ENCODE data around the gene KIRREL2.
A peak's percentile ranks its signal among the peaks of the same experiment; 100 is the strongest.
"Not testable (repeated sequence)": the region's sequence is repeated elsewhere in the genome, so short reads cannot be mapped to it uniquely, and the experiment has no call there.

KIRREL2 gene

DNA sequence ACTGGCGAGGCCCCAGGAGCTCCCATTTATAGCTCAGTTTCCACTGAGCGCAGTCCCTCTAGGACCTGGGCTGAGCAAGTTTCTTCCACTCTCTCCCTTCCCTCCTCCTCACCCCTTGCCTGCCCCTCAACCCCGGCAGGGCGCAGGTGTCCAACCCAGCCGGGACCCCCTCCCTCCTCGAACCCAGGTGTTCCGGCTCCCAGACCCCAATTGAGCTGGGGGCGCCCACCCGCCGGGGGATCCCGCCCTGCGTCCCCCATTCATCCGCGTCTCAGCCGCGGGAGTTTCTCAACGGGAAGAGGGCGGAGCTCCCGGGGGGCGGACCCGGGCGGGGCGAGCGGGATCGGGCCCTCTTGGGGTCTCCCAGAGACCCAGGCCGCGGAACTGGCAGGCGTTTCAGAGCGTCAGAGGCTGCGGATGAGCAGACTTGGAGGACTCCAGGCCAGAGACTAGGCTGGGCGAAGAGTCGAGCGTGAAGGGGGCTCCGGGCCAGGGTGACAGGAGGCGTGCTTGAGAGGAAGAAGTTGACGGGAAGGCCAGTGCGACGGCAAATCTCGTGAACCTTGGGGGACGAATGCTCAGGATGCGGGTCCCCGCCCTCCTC lies at the start of gene KIRREL2:
KIRREL2 (plus strand) TSS at position 366 of the 604 bp plus-strand sequence; CDS start at position 575, 209 bp downstream.
- no peak for DNase-seq (ENCODE audit: low read depth)

DNA sequence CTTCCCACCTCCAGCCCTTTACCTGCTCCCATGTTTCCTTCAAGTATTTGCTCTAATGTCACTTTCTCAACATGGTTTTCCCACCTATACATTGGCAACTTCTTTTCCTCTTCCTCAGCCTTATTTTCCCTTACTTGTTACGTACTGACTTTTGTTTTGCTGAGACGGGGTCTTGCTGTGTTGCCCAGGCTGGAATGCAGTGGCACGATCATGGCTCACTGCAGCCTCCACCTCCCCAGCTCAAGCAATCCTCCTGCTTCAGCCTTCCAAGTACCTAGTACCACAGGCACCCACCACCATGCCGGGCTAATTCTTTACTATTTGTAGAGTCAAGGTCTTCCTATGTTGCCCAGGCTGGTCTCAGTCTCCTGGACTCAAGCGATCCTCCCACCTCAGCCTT lies 49.1 kb upstream of the KIRREL2 start:
- DNase-seq (ENCODE audit: low read depth) = no peak

DNA sequence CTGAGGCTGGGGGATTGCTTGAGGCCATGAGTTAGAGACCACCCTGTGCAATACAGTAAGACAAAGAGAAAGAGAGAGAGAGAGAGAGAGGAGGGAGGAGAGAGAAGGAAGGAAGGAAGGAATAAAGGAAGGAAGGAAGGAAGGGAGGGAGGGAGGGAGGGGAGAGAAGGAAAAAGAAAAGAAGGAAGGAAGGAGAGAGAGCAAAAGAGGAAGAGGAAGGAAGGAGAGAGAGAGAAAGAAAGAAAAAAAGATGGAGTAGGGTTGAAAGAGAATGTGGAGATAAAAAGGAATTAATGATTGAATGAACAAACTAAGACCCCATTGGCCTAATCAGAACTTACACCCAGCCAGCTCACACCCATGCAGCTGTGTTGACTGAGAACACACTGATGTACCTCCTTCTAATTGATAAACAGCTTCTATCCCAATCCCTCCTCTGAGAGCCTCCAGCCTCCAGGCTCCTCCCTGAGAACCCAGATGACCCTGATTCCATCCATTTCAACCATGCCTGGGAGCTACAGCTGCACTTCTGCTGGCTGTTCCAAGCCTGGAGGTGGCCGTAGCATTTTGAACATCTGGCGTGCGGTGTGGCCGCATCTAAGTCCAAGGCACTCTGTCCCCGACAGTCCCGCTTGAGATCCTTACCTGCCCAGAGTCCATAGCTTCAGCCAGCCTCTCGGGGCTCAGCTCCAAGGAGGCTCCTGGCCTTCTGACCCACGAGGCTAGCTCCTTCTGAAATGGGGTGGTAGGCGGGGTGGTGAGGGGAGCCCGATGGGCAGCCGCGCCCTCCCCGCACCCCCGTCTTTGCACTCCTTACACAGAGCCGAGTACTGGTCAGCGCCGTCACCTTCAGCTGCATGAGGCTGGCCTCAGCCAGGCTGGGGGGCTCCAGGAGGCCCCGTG lies 45.1 kb upstream of the KIRREL2 start:
- no peak for DNase-seq (ENCODE audit: low read depth)

DNA sequence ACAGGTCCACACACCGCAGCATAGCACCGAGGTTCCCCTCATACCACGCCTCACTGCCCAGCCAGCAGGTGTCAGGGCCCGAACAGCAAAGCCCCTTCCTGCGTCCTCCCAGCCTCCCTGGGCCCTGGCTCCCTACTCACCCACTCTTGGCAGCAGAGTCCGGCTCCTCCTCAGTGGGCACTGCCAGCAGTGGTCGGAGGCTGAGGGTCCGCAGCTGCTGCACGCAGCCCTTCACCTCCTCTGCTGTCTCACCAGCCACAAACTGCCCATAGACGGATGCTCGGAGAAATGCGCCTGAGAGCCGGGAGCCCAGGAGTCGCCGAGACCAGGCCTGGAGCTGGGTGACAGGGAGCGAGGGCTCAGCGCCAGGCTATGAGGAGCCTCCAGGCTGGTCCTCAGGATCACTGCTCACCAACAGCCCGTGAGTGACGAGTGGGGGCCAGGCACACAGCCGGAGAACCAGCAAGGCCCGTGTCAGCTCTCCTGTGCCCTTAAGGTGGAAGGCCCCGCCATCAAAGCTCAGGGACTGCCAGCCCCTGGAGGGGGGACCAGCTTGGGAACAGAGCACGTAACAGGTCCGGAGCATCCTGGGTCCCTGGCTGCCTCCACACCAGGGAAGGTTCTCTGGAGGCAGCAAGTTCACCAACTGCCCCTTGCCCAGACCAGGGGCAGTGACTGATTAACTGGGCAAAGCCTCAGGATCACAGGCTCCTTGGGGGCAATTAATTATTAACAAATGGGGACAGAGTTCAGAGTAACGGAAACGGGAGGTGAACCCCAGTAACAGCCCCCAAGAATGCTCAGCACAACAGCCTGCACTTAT lies 44.3 kb upstream of the KIRREL2 start, which contains the start of gene PRODH2:
PRODH2 (minus strand) TSS at position 626 of the 823 bp plus-strand sequence; CDS start at position 586, 40 bp downstream.
- DNase-seq (ENCODE audit: low read depth) = no peak

DNA sequence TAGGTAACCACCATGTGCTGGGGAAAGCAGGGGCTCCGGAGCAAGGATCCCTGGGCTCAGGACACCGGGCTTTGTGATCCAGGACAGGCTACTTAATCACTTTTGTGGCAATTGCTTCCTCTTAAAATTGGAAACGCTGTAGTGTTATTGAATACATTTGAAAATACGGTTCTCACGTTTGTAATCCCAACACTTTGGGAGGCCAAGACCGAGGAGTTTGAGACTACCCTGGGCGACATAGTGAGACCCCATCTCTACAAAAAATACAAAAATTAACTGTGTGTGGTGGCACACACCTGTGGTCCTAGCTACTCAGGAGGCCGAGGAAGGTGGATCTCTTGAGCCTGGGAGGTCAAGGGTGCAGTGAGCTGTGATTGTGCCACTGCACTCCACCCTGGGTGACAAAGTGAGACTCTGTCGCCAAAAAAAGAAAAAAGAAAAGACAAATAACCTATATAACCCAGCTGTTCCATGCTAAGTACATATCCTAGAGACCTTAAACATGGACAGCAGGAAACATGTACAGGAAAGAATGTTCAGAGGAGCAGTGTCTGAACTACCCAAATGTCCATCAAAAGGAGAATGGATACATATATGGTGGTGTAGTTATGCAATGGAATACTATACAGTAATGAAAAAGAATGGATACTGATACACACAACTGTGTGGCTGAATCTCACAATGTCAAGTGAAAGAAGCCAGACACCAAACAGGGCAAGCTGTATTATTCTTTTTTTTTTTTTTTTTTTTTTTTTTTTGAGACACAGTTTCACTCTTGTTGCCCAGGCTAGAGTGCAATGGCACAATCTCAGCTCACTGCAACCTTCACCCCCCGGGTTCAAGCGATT lies 43.4 kb upstream of the KIRREL2 start:
- no peak for DNase-seq (ENCODE audit: low read depth)

DNA sequence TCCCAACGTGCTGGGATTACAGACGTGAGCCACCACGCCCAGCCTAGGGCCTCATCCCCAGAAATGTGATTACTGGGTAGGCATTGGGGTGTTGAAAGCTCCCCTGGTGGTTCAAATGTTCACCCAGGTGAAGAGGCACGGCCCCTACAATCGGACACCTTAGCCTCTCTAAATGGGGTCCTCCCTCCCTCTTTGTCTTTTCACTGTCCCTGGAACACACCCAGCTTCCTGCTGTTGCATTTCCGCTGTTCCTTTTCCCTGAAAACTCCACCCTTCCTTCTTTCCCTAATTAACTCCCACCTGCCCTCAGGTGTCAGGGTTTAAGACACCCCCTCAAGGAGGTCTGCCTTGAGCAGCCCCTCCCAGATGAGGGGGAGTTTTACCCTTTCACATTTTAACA lies 40.4 kb upstream of the KIRREL2 start:
- DNase-seq (ENCODE audit: low read depth) = no peak

DNA sequence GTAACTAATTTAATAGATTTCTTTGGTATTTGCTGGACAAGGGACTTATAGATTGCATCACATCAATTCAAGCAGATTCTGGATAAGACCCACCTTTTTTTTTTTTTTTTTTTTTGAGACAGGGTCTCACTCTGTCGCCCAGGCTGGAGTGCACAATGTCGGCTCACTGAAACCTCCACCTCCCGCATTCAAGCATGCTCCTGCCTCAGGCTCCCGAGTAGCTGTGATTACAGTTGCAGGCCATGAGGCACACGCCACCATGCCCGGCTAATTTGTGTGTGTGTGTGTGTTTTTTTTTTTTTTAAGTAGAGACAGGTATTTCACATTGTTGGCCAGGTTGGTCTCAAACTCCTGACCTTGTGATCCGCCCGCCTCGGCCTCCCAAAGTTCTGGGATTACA lies 39.9 kb upstream of the KIRREL2 start:
- no peak for DNase-seq (ENCODE audit: low read depth)

DNA sequence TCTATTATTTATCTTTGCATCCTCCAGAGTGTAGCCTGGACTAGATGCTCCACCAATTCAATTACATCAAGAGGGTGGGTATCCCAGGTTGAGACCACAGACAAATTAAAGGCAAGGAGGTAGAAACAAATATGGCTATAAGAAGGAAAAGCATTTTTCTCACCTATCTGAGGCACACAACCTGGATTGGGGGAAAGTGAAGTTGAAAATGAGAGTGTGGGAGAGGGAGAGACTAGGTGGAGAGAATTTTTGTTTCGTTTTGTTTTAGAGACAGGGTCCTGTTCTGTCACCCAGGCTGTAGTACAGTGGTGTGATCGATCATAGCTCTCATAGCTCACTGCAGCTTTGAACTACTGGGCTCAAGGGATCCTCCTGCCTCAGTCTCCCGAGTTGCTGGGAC lies 38.3 kb upstream of the KIRREL2 start:
- DNase-seq (ENCODE audit: low read depth) = no peak

DNA sequence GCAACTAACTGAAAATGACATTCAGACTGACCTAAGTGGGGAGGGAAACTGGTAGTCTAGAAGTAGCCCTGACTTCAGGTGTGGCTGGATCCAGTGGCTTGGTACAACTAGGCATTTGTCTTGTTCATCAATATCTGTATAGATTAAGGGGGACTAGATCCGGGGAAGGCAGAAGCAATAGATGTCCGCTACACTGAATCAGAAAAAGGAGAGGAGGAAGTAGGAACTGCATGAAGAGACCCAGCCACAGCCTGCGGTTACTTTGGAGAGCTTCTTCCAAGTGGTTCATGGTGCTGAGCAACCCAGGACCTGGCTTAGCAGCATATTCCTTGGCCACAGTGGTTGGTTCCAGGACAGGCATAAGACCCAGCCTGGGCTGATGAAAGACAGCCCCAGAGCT lies 34.1 kb upstream of the KIRREL2 start:
- DNase-seq (ENCODE audit: low read depth) = peak; percentile 58

DNA sequence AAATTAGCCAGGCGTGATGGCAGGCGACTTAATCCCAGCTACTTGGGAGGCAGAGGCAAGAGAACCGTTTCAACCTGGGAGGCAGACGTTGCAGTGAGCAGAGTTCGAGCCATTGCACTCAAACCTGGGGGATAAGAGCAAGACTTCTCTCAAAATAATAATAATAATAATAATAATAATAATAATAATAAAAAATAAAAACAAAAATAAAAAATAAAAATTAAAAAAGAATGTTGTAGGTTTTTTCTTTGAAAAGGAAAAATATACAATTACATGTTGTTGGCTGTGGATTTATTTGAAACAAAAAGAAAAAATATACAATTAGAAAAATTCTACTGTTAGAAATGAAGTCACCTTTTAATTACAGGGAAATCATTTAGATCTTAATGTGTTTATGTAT lies 32.6 kb upstream of the KIRREL2 start:
- no peak for DNase-seq (ENCODE audit: low read depth)

DNA sequence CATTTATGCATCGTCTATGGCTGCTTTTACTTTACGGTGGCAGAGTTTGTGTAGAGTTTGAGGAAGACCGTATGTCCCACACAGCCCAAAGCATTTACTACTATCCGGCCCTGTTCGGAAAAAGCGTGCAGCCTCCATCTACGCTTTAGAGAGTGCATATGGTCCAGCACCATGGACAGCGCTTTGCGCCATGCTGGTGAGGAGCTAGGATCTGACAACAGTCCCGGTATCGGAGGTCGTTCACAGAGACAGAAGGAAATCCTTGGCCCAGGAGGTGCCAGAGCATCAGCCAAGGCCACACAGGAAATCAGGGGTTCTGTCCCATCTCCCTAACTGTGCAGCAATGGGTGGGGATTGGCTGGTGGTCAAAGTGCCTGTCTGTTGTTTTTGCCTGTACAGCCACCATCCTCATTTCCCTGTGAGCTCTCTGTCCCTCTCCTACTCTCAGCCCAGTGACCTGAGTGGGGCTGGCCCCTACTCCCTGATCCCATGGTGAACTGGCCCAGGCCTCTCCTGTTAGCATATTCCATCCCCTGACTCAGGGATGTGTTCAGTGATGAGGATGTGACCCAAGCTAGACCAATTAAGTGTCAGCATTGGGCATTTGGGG lies 27.9 kb upstream of the KIRREL2 start:
- DNase-seq (ENCODE audit: low read depth) = no peak

DNA sequence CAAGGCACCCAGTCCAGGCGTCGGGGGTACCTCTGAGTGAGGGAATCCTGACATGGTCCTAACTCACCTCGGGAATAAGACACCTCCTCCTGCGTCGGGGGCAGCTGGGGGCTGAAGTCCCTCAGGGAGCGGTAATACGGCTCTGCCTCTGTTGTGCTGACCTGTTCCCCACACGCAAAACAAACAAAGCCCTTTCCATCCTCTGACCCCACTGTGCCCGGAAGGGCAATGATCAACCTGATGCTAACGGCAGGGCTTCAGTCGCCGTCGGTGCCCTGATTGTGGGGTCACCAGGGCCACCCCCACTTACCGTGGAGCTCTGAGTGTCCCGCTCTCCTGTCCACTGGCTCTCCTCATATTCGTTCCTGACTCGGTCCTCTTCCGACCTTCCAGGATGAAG lies 25.7 kb upstream of the KIRREL2 start:
- DNase-seq (ENCODE audit: low read depth) = no peak

DNA sequence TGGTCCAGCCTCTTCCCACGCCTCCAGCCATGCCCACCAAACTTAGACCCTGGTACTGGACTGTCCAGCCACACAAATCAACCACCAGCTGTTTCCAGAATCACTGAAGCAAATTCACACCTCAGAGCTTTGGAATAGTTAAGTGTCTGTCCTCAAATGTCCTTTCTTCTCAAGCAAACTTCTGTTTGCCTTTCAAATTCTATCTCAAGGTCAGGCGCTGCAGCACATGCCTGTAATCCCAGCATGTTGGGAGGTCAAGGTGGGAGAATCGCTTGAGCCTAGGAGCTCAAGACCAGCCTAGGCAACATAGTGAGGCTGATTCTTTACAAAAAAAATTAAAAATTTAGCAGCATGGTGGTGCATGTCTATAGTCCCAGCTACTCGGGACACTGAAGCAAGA lies 24.7 kb upstream of the KIRREL2 start:
- no peak for DNase-seq (ENCODE audit: low read depth)

DNA sequence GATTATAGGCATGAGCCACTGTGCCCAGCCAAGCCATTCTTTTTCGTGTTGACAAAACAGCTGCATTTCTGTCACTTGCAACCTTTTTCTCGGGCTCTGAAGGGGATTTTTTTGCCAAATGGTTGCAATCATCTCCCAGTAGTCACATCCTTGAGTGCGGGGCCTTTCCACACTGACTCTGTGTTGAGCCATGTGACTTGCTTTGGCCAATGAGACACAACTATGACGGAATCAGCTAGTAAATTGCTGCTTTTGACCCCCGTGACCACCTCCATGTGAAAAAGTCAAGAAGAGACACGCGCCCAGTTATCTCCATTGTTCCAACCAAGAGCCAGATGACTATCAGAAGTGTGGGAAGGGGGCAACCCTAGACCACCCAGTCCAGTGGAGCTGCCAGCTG lies 22.7 kb upstream of the KIRREL2 start:
- no peak for DNase-seq (ENCODE audit: low read depth)

DNA sequence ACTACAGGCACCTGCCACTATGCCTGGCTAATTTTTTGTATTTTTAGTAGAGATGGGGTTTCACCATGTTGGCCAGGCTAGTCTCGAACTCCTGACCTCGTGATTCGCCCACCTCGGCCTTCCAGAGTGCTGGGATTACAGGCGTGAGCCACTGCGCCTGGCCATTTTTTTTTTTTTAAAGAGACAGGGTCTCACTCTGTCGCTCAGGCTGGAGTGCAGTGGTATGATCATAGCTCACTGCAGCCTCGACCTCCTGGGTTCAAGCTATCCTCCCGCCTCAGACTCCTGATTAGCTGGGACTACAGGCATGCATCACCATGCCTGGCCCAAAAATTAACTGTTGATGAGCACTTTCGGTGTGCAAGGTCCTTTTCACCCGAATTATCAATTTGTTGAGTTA lies 20.6 kb upstream of the KIRREL2 start:
- not testable (repeated sequence) for DNase-seq (ENCODE audit: low read depth)

DNA sequence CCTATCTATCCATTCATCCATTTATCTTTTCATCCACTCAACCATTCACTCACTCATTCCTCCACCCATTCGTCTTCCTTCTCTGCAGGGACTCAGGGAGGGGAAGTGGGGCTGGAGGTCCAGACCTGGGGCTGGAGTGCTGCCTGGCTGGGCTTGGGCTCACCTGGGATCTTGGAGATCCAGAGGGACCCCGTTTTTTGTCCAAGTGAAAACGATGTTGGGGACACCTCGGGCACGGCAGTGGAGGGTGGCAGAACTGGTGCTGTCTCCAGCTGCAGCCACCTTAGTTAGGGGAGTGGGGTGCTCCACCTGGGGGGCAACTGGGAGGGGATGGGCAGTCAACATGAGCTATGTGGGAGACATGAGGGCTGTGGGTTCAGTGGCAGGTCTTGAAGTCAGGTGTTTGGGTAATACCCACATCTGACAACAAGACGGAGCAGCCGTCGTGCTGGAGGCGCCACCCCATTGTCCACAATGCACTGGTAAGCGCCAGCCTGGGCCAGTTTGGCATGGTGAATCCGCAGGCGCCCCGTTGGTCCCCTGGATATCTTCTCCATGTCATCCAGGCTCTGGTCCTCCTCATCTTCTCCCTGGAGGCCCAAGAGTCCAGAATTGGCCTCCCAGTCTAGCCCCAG lies 14.6 kb upstream of the KIRREL2 start:
- DNase-seq (ENCODE audit: low read depth) = no peak

DNA sequence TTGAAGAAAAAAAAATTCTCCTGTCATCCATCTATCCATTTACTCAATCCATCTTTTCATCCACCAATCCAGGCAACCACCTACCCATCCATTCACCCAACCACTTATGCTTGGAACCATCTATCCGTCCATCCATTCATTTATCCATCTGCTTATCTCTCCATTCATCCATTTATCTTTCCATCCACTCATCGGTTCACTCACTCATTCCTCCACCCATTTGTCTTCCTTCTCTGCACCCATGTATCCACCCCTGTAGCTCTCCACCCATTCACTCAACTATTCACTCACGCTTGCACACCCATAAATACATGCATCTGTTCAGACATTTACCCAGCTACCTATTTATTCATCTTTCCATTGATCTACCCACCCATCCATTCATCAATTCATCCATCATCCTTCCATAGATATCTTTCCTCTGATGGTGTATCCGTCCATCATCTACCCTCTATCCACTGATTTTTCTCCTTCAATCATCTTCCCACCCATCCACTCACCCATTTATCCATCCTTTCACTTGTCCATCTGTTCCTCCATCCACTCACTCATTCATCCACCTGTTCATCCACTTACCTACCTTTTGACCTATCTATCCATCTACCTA lies 13.9 kb upstream of the KIRREL2 start:
- DNase-seq (ENCODE audit: low read depth) = no peak

DNA sequence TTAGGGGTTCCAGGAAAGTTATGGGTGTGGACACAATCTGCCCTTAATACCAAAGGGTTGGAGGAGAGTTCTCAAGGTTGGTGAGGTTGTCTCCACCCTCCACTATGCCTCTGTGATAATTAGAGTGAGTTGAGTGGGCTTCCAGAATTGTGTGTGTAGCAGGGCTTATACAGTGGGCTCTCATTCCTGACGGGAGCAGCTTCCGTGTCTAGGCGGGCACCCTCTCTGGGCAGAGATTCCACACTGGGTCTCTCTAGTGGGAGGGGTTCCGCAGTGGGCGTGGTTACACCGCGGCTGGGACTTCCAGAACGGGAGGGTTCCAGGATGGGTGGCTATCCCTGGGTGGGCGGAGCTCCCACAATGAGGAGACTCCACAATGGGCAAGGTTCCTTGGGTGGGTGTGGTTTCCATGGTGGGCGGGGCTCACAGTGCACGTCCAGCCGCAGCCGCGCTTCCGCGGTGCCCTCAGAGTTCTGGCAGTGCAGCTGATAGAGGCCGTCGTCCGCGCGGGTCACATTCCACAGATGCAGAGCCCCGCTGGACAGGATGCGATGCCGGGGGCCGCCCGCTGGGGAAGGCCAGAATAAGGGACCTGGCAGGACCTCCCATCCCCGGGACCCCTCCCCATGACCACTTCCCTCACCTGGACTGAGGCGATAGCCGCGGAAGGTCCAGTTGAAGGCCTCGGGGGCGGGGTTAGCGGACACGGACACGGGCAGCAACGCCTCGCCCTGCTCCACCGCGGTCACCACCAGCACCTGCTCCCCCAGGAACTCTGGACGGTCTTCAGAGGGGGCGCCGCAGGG lies 12.8 kb upstream of the KIRREL2 start:
- no peak for DNase-seq (ENCODE audit: low read depth)

DNA sequence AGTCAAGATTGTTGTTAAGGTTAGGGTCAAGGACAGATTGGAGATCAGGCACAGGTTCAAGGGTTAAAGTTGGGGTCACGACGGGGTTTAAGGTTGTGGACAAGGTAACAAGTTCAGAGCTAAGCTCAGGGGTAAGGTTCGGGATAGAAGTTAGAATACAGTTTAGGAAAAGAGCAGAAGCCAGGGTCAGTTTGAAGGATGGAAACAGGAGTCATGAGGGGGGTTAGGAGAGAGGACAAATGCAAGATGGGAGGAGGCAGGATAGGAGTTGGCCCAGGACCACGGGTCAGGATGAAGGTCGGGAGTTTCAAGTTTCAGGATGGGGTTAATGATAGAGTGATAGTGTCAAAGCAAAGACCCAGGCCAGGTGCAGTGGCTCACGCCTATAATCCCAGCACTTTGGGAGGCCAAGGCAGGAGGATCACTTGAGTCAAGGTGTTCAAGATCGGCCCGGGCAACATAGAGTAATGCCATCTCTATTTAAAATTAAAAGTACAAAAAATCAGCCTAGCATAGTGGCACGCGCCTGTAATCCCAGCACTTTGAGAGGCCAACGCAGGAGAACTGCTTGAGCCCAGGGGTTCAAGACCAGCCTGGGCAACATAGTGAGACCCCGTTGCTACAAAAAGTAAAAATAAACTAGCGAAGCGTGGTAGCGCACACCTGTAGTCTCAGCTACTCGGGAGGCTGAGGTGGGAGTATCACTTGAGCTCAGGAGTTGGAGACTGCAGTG lies 12.1 kb upstream of the KIRREL2 start:
- no peak for DNase-seq (ENCODE audit: low read depth)

Data from CMK (cell line).